HG03342 (cell line): Measurements from ENCODE around the gene IPO8.
"Not testable (repeated sequence)": the region's sequence is repeated elsewhere in the genome, so short reads cannot be mapped to it uniquely, and the experiment has no call there.

Experiments
- ATAC-seq: cut with Tn5 transposase; IDR thresholded peaks from one replicate; pipeline ENCODE4 v1.9.1; 2021; ENCODE audit warnings: mild to moderate bottlenecking, moderate library complexity; ENCODE audit not compliant: unreplicated experiment

The IPO8 gene

GRCh38 chr12:30691122-30691879 is 4.4 kb downstream of the IPO8 start:
- ATAC-seq: no peak

- ATAC-seq: no peak
These were observed 8.2 kb downstream of the IPO8 start for GRCh38 chr12:30687265-30687986.

- ATAC-seq: no peak
These were observed 16.4 kb downstream of the IPO8 start for GRCh38 chr12:30679241-30679640.

- ATAC-seq: no peak
These were observed 17.4 kb downstream of the IPO8 start for GRCh38 chr12:30678221-30678620.

- no peak for ATAC-seq
These were observed 34.5 kb downstream of the IPO8 start for GRCh38 chr12:30661210-30661609.

- no peak for ATAC-seq
These were observed 43.5 kb downstream of the IPO8 start for GRCh38 chr12:30652034-30652696.

- no peak for ATAC-seq
These were observed 48.8 kb downstream of the IPO8 start for GRCh38 chr12:30646821-30647220.

- no peak for ATAC-seq
These were observed 52.3 kb downstream of the IPO8 start for GRCh38 chr12:30643366-30643765.

- no peak for ATAC-seq
These were observed 55.3 kb downstream of the IPO8 start for GRCh38 chr12:30640392-30640791.

- no peak for ATAC-seq
These were observed 60.3 kb downstream of the IPO8 start for GRCh38 chr12:30635385-30635784.

GRCh38 chr12:30631740-30632139 is 63.9 kb downstream of the IPO8 start:
- ATAC-seq: no peak

- no peak for ATAC-seq
These were observed 64.7 kb downstream of the IPO8 start for GRCh38 chr12:30630979-30631285.

- ATAC-seq: no peak
These were observed 65.3 kb downstream of the IPO8 start for GRCh38 chr12:30630076-30630978.

GRCh38 chr12:30626847-30627246 is 68.8 kb downstream of the IPO8 start:
- ATAC-seq: no peak

GRCh38 chr12:30624009-30624408 is 71.7 kb downstream of the IPO8 start:
- no peak for ATAC-seq

- peak; percentile 92 for ATAC-seq
These were observed 73.2 kb downstream of the IPO8 start for GRCh38 chr12:30622509-30622908.

GRCh38 chr12:30621663-30622241 is 73.9 kb downstream of the IPO8 start:
- ATAC-seq: not testable (repeated sequence)

GRCh38 chr12:30617346-30618016 is 78.2 kb downstream of the IPO8 start:
- no peak for ATAC-seq

- ATAC-seq: no peak
These were observed 81.6 kb downstream of the IPO8 start for GRCh38 chr12:30614031-30614430.
